GM18873 (cell line): ENCODE results near the gene CERS6.
"Not testable (repeated sequence)": the region's sequence is repeated elsewhere in the genome, so short reads cannot be mapped to it uniquely, and the experiment has no call there.

Source experiments
- ATAC-seq: cut with Tn5 transposase; IDR thresholded peaks from one replicate; pipeline ENCODE4 v1.9.1; 2021; ENCODE audit warnings: mild to moderate bottlenecking, moderate library complexity, moderate number of reproducible peaks; ENCODE audit not compliant: unreplicated experiment, low FRiP score

Gene CERS6

DNA sequence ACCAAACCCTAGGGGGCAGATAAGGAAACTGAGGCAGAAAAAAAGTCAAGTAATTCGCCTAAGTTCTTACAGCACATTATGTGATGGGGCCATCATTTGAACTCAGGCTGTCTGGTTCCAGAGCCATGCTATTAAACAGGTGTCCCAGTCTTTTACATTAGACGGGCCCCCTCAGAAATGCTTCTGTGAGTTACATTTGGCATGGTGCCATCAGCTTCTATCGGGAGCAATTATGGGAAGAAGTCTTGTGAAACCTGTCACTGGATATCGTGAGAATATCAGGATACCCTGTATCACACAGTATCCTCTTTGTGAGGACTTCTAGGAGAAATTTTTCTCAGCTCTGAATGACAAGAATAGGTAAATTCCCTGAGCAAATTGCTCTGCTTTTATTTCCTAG, 202.6 kb downstream of the CERS6 start:
- no peak for ATAC-seq

GRCh38 chr2:168660870-168661862, 205.1 kb downstream of the CERS6 start:
- no peak for ATAC-seq

DNA sequence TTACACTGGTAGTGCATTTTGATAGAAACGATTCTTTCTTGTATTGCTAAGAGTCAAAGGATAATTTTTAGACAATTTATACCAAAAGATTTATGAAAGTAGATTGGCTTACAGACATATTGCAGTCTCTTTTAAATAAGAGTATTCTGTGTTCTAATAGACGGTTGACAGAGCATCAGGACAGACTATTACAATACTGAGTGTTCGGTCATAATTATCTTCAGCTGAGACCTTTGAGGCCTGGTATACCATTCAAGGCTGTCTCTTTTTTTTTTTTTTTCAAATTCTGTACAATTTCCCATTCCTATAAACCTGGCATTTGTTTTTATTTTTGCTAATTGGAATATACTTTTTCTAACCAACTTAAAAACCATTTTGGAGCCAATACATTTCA, 205.8 kb downstream of the CERS6 start:
- no peak for ATAC-seq

- no peak for ATAC-seq
Measured at GRCh38 chr2:168662651-168663208, 206.7 kb downstream of the CERS6 start.

DNA sequence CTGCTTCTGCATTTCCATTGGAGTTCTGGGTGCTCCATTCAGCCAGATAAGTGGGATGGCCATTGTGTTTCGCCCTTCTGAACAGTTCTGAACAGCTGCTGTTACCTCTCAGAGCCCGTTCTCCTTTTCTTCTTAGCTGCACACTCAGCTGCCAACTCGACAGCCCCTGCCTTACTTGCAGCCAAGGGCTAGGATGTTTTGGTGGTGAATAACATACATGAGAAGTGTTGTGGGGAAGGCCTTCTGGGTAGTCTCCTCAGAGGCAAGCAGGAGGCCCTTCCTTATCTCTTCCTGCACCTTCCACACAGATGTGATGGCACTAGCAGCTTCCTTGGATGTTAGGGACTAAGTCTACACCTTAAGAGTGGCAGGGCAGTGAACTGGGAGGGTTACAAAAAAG, 207.9 kb downstream of the CERS6 start:
- no peak for ATAC-seq

DNA sequence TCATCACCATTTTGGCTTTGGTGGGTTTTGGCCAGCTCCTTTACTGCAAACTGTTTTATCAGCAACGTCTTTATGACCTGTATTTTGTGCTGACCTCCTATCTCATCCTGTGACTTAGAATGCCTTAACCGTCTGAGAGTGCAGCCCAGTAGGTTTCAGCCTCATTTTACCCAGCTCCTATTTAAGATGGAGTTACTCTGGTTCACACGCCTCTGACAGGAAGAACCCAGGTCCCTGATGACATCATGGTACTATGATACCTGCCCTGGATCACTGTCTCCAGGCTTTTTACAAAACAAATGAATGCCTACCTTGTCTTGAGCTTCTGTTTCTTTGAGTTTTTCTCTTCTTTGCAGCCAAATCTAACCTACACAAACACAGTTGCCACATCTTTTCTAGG, 208.6 kb downstream of the CERS6 start:
- ATAC-seq, result not testable (repeated sequence)

GRCh38 chr2:168666339-168666738, 210.3 kb downstream of the CERS6 start:
- no peak for ATAC-seq

- no peak for ATAC-seq
Measured at GRCh38 chr2:168667156-168667555, 211.1 kb downstream of the CERS6 start.

DNA sequence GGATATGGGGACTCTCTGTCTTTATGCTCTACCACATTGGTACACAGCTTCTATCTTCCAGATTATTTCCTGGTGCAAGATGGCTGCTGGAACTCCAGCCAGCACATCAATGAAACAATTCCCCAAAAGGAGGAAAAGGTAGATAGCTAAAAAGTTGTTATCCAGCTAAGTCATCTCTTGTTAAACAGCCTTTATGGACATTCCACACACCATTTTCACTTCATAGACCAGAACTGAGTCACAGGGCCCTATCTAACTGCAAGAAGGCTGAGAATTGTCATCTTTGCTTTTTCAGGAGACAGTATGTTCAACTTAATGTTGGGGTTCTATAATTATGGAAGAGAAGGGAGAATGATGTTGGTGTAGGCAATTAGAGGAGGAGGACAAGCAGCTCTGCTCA, 213.1 kb downstream of the CERS6 start:
- ATAC-seq, result no peak

DNA sequence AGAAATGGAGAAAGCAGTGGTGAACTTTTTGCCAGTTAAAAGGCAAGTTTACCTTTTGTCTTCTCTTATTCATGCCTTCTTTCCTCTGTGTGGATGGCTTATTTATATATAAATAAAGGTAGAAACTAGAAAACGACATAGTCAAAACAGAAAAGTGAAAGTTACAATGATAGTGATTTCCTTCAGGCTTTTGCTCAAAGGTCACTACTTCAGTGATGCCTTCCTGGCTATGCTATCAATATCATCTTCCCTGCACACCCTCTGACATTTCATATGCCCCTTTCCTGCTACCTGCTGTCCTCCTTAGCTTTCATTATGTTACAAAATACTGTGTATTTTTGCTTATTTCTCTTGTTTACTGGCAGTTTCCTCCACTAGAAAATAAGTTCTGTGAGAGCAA, 214.4 kb downstream of the CERS6 start:
- no peak for ATAC-seq

GRCh38 chr2:168671932-168672331, 215.9 kb downstream of the CERS6 start:
- ATAC-seq, result no peak

GRCh38 chr2:168673265-168674189, 217.5 kb downstream of the CERS6 start:
- no peak for ATAC-seq

DNA sequence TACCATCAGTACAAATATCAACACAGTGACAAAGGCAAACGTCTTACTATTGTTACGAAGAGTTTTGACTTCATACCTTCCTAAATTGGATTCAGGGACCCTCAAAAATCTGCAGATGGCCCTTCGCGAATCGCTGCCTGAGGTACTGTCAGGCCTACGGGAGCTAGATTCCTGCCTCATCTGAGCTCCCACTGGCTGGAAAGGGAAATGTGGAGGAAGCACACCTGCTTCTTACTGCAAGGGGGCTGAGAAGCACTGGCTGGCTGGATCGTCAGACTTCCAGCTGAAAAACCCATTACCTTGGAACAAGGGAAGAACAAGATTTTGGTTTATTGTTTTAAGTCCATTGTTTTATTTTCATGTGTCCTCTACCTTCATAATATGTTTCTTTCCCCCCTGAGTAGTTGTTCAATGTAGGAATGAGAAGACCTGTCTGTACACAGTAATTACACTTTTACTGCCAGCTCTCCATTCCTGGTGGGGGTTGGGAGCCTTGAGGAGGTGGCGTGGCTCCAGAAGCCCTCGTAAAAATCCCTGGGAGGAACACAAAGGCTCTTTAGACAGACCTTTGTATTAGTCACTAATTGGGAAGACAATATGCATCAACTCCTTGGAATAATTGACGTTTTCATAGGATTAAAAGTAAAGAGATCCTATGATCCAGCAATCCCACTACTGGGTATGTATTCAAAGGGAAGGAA, 222.2 kb downstream of the CERS6 start:
- no peak for ATAC-seq

DNA sequence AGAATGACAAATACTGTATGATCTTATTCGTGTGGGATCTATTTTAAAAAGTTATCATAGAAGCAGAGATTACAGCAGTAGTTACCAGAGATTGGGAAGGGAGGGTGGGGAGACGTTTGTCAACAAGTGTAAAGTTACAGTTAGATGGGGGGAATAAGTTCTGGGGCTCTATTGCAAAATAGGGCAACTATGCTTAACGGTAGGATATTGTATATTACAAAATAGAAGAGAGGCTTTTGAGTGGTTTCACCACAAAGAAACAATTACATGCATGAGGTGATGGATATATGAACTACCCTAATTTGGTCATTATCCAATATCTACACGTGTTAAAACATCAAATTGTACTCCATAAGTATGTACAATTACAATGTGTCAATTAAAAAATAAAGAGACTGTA, 223.0 kb downstream of the CERS6 start:
- no peak for ATAC-seq

GRCh38 chr2:168679741-168680310, 223.8 kb downstream of the CERS6 start:
- ATAC-seq, result no peak

DNA sequence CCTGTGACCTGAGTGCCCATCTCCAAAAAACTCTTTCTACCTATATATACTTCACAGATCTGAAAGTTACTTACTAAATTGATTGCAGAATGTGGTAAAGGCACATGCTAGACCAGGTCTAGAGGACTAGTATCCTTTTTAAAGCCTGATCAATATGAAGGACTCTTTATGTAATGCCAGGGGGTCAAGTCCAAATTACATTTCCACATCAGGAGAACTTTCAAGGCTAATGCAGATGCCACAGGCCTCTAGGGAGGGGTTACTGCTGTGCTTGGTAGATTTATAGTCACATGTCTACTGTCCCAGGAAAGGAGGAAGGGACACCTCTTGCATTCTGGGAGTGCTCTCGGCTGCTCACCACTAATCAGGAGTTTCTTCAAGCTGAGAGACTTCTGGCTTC, 227.9 kb downstream of the CERS6 start:
- no peak for ATAC-seq

DNA sequence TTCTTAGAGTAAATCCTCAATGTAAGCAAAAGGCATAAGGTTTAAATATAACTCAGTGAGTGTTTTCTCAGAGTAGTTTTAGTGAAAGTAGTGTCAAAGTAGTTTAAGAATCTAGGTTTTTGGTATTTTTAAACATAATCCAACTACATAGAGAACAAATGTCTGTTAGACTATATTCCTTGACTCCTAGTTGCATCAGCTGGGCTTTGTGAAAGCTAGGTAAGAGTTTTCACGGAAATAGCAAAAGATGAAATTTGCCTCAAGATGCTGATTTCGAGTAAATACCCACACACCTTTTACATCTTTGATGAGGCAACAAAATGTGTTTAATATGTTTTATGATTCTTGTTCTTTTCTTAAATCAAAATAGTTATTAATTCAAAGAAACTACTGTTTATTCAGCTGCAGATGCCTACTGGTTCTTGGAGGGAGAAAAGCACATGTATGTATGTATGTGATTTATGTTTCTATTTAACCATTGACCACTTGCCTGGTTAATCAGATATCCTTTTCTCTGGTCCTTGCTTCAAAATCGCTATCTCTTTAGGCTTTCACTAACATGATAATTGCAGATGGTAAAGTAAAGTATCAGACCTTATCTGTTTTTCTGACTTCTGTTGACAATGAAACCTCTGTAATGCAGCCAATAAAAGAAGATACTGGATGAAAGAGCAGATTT, 229.0 kb downstream of the CERS6 start:
- ATAC-seq, result no peak

- ATAC-seq, result no peak
Measured at GRCh38 chr2:168685600-168686451, 229.8 kb downstream of the CERS6 start.
